ENCODE data around the gene SULF2.
A peak's percentile ranks its signal among the peaks of the same experiment; 100 is the strongest.

Gene SULF2

DNA sequence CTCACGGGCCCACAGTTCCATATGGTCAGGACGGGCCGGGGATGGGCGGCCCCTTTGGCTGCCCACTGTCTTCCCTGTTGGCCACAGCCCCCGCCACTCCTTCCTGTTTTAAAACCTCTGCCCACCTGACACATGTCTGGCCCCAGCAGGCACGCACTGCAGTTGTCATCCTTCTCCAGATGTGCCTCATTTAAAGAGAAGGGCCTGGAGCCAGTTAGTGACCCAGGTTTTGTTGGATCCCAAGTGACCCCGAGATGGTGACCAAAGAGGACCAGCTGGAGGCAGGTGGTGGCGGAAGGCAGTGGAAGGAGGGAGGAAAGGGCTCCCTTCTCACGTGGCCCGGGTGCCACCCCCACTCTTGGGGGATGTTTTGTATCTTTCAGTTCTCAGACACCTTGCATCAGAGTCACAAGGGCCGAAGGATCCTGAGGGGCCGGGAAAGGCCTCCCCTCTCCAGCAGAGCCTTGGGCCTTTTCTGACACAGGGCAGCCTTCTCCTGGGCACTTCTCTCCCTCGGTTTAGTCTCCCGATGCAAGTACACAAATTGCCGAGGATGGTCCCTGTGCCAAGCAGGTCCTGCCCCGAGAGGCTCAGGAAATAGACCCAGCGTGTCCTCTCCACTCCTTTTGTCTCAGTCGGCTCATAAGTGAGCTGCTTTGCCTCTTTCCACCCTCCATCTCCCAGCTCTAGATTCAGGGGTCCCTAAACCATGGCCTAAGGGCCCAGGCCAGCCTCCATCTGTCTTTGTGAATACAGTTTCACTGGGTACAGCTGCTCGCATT lies 117.6 kb downstream of the SULF2 start:
- DNase-seq: no peak

DNA sequence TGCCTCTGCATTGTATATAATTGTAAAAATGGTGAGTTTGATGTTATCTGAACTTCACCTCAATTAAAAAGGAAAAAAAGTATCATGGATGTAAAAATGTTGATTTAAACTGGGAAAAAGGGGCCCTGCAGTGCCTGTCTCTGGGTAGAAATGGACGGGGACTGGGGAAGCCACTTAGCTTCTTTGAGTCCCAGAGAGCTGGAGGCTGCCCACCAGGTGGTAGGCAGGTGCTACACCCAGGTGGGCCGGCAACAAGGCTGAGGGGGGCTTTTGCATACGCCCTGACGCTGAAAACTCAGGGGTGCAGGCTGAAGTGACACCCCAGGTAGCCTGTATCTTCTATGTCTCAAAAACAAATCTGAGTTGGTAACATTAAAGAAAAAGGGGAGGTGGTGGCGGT lies 118.2 kb downstream of the SULF2 start:
- no peak for DNase-seq

DNA sequence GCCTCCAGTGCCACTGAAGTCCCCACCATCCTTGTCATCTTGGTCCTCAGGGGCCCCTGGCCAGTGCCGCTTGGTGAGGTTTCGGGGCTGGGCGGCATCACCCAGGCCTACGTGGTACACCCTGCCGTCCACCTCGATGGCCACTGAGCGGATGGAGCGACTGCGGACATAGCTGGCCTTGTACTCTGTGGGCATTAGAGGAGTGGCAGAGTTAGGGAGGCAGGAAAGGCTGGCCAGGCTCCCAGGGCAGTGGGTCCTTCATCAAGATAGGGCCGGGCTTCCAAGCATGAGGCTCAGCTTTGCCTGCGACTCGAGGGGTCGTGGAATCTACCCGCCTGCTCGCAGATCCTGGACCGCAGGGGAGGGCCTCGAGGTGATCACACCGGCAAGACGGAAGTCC lies 119.0 kb downstream of the SULF2 start:
- no peak for DNase-seq

DNA sequence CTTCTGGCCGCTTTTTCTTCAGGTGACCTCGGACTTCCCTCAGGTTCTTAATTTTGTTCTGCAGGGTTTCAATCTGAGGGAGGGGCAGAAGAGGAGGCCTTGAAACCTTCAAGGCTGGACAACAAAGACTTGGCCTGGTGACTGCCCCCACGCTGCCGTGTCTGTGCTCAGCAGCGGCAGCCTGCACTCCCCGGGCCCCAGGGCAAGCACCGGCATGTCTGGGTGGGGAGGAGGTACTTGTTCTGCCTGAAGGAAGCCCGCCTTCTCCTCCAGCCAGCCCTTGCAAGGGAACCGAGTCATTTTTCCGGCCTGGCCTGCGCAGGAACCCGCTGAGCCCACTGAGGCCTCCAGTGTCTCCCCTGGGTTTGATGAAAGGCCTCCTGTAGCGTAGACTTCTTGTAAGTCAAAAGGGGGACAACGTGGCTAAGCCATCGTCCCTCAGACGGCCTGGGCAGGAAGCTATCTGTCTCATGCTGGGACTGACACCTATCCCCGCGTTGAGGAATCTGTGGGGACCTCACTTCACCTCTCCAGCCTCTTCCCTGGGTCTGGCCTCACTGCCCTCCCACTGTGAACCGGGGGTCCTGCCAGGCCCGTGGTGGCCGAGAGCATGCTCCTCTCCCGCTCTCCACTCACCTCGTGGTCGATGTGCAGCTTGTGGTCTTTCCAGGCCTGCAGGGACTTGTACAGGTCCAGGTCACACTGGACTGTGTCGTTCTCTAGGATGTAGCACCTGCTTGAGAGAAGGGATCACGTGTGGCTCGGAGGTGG lies 119.9 kb downstream of the SULF2 start:
- no peak for DNase-seq

DNA sequence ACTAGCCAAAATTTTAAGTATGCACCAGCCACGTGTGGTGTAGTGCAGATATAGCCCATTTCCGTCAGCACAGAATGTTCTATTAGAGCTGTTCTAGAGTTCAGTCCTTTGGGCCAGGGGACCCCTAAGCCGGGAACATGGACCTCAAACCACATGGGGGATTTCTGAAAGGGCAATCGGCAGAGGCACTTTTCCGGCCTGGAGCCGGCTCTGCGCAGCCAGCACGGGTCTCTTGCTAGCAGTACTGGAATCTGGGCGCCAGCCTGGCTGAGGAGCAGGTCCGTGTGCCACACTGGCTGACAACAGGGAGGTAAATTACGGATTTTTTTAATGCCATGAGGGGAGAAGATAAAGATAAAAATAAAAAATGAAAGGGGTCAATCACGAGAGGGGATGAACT lies 120.5 kb downstream of the SULF2 start:
- no peak for DNase-seq

DNA sequence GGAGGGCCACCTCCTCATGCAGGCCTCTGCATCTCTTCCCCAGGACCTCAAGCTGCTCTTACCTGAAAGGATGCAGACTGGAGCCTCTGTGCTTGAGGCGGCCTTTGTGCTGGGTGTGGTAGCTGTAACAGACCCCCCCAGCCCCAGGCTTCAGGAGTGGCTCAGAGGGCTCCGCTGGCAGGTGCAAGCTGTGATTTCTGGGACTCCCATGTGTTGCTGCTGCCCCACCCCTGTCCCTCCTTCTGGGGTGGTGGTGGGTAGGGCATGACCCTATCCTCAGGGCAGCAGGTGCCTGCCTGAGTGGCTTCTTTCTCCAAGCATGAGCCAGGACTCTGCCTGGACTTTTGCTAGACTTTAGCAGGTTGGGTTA lies 121.2 kb downstream of the SULF2 start:
- no peak for DNase-seq

DNA sequence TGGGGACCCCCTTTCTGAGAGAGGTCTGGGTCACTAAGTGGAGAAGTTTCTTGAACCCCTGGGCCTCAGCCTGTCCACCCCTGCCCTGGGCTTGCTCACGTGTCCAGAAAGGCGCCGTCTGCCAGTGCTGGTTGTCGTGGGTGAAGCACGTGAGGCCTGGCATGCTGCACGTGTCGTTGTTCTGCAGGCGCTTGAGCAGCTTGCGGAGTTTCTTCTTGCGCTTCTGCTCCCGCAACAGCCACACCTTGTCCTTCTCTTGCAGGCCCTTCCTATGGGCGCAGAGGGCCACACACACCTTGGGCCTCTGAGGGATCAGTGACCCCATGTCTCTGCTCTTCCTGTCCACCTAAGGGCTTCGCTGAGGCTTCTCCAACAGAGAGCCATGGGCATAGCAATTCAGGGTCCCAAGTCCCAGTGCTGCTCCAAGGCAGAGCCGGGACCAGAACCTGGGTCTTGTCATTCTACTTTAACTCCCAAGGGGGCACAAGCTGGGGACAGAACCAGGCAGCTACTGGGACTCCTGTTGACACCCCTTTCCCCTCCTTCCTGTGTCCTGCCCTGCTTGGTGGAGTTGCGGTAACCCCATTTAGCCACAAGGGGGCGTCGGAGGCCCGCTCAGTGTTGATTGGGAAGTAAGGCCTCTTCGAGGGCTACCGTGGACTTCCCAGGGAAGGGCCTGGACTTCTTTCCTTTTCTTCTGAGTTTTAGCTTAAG lies 121.8 kb downstream of the SULF2 start:
- DNase-seq: peak; percentile 83

DNA sequence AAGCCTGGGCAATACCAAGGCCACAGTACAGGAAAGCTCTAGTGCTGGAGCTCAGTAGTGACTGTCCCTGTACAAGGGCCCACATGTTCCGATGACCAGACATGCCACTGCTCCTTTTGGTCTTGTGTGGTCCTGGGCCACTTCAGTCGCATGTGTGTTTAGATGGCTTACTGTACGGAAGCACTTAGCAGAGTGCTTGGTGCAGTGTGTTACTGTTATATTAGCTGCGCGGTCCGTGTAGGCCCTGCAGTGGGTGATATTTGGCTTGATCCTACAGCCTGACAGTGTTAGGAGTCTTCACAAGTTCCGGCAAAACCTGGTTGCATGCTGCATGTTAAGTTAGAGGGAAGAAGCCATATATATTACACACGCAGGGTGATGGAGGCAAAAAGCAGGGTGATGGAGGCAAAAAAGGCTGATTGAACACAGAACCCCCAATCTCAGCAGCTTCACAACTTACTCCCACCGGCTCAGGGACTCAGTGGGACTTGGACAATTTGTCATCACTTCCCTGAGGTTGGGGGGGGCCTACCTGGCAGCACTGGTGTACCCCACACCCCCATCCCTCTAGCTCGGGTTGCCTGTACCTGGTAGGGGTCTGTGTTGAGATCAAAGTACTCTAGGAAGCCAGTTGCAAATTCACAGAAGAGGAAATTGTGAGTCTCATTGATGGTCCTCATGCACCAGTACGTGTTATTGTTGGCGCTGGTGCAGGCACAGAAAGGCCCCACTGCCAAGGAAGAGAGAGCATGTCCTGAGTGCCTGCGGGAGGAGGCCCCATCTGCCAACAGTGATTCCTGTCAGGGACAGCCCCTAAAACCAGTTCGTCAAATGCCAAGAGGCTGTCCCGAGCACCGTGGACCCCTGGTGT lies 122.6 kb downstream of the SULF2 start:
- DNase-seq: no peak

DNA sequence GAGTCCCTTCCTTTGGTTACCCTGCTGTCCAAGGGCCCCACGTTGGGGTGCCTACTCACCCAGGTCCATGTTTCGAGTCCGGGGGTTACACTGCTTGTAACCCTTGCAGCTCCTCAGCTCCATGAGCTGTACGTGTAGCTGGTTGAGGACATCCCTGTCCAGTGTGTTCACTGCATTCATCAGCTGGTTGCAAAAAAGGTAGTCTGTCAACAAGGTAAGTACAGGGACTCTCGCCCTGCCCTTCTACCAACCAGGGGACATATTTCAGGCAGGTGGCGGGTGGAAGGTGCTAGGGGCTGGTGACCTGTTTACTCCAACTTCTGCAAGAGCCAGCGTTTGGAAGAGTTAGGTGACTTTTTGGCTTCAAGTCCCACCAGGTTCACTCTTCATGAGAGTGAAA lies 123.6 kb downstream of the SULF2 start:
- DNase-seq: no peak

DNA sequence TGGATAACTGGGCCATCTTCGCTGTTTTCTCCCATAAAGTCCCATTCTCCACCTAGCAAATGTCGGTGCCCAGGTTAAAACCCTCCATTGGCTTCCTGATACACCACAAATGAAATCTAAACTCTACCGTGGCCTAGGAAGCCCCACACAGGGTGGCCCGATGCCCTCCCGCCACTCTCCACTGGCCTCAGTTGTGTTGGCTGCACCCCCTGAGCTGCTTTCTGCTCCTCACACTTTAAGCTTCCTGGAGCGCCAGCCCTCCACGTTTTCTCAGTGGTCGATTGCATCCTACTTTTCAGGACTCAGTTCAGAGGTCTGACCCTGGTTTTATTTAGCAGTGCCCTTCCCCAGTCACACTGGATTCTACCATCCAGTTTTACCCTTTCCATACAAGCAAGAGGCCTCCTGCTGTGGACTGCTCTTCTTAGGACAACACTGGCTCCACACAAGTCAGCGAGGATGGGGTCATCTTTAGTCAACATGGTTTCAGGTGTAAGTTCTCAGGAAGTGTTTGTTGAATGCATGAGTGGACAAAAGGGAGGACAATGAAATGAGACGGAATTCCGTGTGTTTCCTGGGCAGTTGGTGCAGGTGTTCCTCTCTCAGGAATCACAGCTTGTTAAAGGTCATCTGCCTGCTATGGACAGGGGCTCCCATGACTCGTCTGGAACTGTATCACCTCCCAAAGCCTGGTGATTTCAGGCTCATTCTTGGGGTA lies 124.1 kb downstream of the SULF2 start:
- DNase-seq: no peak

DNA sequence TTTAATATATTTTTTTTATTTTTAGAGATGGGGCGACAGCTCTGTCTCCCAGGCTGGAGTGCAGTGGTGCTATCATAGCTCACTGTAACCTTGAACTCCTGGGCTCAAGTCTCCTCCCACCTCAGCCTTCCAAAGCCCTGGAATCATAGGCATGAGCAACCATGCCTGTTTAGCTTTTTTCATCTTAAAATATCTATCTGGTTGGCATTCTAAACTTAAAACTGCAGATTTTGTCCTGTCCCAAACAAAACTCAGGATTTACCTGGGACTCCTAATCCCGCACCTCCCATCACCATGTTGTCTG lies 124.7 kb downstream of the SULF2 start:
- no peak for DNase-seq

DNA sequence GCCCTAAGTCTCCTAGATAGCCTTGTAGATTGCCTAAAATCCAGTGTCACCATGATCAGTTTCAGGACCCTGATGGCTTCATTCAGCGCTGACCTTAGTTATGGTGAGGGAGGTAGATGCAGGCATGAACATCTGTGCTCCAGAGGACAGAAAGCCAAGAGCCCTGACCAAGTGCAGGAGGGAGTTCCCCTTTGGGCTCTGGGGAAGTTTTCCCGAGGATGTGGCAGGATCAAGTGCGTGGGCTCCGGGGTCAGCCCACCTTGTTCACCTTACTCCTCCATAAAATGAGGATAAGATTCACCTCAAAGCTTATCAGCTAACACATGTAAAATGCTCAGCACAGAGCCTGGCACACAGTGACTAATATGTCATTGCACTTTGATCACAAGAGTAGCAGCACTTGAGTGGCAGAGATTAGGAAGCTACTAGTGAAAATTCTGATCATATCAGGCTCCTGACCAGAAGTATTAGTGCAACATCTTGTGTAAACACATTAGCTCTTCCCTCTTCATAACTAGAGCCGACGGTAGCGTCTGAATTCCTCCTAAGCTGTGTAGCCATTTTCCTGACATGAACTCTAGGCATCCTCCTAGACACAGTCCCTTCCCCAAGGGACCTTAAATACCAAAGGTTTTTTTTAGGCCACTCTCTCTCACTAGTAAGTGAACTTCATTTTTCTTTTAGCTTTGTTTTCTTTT lies 125.2 kb downstream of the SULF2 start:
- DNase-seq: no peak

DNA sequence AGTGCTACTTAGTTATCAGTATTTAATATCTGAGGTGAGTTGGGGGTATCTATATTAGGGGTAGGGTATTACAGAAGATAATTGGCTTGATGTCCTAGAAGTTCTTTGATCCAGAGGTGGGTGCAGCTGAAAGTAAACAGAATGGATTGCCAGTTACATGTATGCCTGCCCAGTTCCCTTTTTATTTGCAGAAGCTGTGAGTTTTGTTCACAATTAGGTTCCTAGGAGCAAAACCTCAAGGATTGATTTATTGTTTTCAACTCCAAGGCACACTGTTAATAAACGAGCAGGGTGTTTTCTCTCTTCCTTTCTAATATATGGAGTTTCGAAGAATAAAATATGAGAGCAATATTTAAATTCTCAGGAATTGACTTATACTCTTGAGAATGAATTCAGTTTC lies 129.0 kb downstream of the SULF2 start:
- DNase-seq: no peak

DNA sequence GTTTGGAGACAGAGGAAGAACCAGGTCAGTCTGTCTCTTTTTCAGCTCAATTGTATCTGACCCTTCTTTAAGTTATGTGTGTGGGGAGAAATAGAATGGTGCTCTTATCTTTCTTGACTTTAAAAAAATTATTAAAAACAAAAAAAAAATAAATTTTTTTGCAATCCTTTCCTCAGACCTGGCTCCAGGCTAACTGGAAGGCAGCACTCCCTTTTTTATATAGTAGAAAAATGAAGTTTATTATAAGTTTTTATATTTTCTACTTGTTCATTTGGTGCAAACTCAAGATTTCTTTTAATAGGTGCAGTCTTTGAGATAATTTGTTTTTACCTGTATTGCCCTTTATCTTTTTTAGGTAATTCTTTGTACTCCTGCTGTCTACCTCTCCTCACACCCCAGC lies 129.6 kb downstream of the SULF2 start:
- no peak for DNase-seq

DNA sequence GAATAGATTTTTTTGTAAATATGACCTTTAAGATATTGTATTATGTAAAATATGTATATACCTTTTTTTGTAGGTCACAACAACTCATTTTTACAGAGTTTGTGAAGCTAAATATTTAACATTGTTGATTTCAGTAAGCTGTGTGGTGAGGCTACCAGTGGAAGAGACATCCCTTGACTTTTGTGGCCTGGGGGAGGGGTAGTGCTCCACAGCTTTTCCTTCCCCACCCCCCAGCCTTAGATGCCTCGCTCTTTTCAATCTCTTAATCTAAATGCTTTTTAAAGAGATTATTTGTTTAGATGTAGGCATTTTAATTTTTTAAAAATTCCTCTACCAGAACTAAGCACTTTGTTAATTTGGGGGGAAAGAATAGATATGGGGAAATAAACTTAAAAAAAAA lies 130.9 kb downstream of the SULF2 start:
- DNase-seq: no peak

DNA sequence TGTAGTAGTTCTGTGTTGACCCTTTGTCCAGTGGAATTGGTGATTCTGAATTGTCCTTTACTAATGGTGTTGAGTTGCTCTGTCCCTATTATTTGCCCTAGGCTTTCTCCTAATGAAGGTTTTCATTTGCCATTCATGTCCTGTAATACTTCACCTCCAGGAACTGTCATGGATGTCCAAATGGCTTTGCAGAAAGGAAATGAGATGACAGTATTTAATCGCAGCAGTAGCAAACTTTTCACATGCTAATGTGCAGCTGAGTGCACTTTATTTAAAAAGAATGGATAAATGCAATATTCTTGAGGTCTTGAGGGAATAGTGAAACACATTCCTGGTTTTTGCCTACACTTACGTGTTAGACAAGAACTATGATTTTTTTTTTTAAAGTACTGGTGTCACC lies 131.4 kb downstream of the SULF2 start:
- DNase-seq: no peak

DNA sequence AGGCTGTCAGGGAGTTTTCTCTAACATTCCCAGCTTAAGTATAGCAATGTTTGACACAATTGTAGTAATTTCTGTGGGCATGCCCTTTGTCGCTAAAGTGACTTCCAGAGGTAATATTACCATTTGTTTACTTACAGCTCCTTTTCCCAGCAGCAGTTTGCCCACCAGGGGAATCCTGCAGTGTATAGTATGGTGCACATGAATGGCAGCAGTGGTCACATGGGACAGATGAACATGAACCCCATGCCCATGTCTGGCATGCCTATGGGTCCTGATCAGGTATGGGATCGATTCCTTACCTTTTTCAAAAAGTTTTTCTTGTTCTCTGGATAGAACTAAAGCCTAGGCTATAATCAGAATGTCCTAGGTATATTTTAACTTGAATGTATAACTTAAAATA lies 132.5 kb downstream of the SULF2 start:
- no peak for DNase-seq

DNA sequence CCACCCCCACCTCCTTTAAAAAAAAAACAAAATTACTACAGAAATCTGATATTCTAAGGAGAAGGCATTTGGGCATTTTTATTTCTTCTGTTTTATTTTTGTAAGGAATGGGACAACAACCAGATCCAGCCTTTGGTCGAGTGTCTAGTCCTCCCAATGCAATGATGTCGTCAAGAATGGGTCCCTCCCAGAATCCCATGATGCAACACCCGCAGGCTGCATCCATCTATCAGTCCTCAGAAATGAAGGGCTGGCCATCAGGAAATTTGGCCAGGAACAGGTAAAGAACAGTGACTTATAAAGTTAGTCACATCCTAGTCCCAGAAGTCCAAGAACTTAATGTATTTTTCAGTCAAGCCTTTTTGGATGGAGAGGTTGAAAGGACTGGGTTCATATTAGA lies 133.0 kb downstream of the SULF2 start:
- DNase-seq: no peak

DNA sequence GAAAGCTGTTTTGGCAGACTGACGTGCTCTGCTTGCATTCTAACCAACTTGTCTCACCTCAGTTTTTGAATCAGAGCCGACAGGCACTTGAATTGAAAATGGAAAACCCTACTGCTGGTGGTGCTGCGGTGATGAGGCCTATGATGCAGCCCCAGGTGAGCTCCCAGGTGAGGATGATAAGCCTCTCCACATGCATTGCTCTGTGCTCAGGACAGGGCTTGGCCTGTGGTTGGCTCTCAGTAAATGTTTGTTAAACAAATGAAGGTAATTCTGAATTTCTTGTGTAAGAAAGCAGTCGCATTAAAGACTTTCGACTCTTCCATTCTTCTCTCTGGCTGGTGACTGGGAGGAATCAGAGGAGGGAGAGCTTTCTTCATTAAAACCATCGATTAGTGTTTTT lies 136.3 kb downstream of the SULF2 start:
- DNase-seq: no peak

DNA sequence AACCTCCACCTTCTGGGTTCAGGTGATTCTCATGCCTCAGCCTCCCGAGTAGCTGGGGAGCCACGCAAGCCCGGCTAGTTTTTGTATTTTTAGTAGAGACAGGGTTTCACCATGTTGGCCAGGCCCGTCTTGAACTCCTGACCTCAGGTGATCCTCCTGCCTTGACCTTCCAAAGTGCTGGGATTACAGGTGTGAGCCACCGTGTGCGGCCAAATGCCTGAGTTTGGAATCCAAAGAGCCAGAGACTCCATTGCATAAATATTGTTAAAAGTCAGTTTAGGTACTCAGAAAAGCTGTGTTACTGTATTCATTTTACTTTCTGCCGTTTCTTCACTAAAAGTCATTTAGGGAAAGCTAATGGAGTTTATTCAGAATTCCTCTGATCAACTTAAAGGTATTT lies 137.3 kb downstream of the SULF2 start:
- no peak for DNase-seq

DNA sequence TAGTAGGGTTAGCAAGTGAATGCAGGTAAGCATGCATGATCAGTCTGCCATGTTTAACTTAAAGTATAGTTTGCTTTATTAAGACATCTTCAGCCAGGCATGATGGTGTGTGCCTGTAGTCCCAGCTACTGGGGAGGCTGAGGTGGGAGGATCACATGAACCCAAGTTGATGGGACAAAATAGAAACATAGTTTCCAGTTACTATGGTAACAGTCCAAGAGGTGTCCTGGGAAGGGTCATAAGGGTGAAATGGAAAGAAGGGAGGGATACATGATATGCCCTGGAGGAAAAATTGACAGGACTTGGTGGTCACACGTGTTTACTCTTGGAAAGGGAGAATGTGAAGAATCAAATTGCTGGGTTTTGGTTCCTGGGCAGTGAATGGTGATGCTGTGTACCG lies 139.6 kb downstream of the SULF2 start:
- no peak for DNase-seq

DNA sequence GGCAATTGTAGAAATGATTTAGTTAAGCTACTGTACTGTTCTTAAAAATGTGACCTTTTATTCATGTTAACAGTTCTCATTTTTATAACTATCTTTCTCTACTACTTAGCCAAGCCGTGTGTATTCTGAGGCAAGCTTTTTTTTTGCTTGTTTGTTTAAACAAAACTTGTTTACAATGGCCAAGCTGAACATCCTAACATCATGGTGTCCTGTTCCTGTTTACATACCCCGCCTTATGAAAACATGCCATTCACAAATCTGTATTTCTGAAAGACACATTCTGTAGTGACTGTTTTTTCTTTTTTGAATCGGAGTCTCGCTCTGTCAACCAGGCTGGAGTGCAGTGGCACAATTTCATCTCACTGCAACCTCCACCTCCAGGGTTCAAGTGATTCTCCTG lies 142.7 kb downstream of the SULF2 start:
- no peak for DNase-seq
